ENCODE data around the gene ABCC8. TPM values are rescaled to one million over a fixed set of nuclear protein-coding genes. Genes with fewer than 3 reads are reported as not detected.

ABCC8 gene
- polyA plus RNA-seq, 2 of the 4 experiments (the other 2 are of a cell fraction) = 1.1 to 2.0 TPM

- POLR2A ChIA-PET = no interaction called here
- CTCF ChIA-PET = interaction anchor here (1.2 to 1.7 kb wide), 5 partner anchors 13 to 77 kb away, joined by 3 to 6 read pairs (median 4); no protein-coding TSS in a partner anchor
- Histone ChIP-seq H3K4me3 (no peak overlapping the region), H3K27ac (no peak overlapping the region), H3K4me2 (no peak overlapping the region), H3K4me1 (no peaks in the 10 kb centered on the region), H3K9me3 (no peaks in the 10 kb centered on the region)
- WGBS (ENCODE audit: missing lambda C conversion rate) = 75% methylated on average over 12 of the region's 12 CpGs
- DNase-seq (ENCODE audit: low read depth in 1 of 2, low spot score in 1 of 2) (no peak), ATAC-seq (no peak), FAIRE-seq (no peak)
- no peak for TF ChIP-seq KDM1A (IDR thresholded peaks at IDR 0.05; ENCODE audit: low read depth)
- TF ChIP-seq SMC3 (IDR thresholded peaks at IDR 0.05) = no peak
- TF ChIP-seq MAFK (IDR thresholded peaks at IDR 0.05; ENCODE audit: partially characterized antibody) = no peak
- TF ChIP-seq MAZ (IDR thresholded peaks at IDR 0.05; ENCODE audit: borderline replicate concordance, low read depth, low read length) = no peak
- TF ChIP-seq, protein P1, sequence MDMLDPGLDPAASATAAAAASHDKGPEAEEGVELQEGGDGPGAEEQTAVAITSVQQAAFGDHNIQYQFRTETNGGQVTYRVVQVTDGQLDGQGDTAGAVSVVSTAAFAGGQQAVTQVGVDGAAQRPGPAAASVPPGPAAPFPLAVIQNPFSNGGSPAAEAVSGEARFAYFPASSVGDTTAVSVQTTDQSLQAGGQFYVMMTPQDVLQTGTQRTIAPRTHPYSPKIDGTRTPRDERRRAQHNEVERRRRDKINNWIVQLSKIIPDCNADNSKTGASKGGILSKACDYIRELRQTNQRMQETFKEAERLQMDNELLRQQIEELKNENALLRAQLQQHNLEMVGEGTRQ (IDR thresholded peaks at IDR 0.05) = no peak
- no peak for TF ChIP-seq ESRRA (IDR thresholded peaks at IDR 0.05; ENCODE audit: borderline replicate concordance, low read length)
- TF ChIP-seq CHD4 (IDR thresholded peaks at IDR 0.05; ENCODE audit: borderline replicate concordance) = no peak
- TF ChIP-seq ZSCAN20 (CRISPR knock-in tag; IDR thresholded peaks at IDR 0.05) = no peak
- TF ChIP-seq EP300 (IDR thresholded peaks at IDR 0.05) = no peak
- TF ChIP-seq HEYL (CRISPR knock-in tag; IDR thresholded peaks at IDR 0.05) = no peak
- TF ChIP-seq ELK1 (IDR thresholded peaks at IDR 0.05; ENCODE audit: low read depth, low read length) = no peak
- no peak for TF ChIP-seq PBX3 (IDR thresholded peaks at IDR 0.05)
- TF ChIP-seq, protein P2, sequence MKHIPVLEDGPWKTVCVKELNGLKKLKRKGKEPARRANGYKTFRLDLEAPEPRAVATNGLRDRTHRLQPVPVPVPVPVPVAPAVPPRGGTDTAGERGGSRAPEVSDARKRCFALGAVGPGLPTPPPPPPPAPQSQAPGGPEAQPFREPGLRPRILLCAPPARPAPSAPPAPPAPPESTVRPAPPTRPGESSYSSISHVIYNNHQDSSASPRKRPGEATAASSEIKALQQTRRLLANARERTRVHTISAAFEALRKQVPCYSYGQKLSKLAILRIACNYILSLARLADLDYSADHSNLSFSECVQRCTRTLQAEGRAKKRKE (CRISPR knock-in tag; IDR thresholded peaks at IDR 0.05; ENCODE audit: low read depth) = no peak
- TF ChIP-seq RNF2 (IDR thresholded peaks at IDR 0.05; ENCODE audit: borderline replicate concordance, low read depth) = no peak
- TF ChIP-seq RARB (CRISPR knock-in tag; IDR thresholded peaks at IDR 0.05) = no peak
- TF ChIP-seq, protein P3, sequence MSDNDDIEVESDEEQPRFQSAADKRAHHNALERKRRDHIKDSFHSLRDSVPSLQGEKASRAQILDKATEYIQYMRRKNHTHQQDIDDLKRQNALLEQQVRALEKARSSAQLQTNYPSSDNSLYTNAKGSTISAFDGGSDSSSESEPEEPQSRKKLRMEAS (IDR thresholded peaks at IDR 0.05) = no peak
Observed at GRCh38 chr11:17460406-17460805, 16.2 kb downstream of the ABCC8 start.

GRCh38 chr11:17459236-17459896 is 17.3 kb downstream of the ABCC8 start:
- no peak for ATAC-seq
- no peak overlapping the region for H3K27ac ChIP-seq
- H3K4me3 ChIP-seq = no peak overlapping the region
- no peaks in the 10 kb centered on the region for H3K4me1 ChIP-seq
- TF ChIP-seq KDM1A (IDR thresholded peaks at IDR 0.05; ENCODE audit: low read depth) (no peak), HES2 (IDR thresholded peaks at IDR 0.05) (no peak), RNF2 (IDR thresholded peaks at IDR 0.05; ENCODE audit: borderline replicate concordance, low read depth) (no peak), ELK1 (IDR thresholded peaks at IDR 0.05; ENCODE audit: low read depth, low read length) (no peak), HOXA7 (CRISPR knock-in tag; IDR thresholded peaks at IDR 0.05) (no peak), FOSL2 (IDR thresholded peaks at IDR 0.05) (no peak), FOSL2 (CRISPR knock-in tag; IDR thresholded peaks at IDR 0.05) (no peak), POLR2AphosphoS2 (conservative IDR thresholded peaks at IDR 0.05; ENCODE audit: low read length) (no peak), JUNB (IDR thresholded peaks at IDR 0.05) (no peak), POLR2A (IDR thresholded peaks at IDR 0.05; ENCODE audit: low read length) (no peak), RAD21 (conservative IDR thresholded peaks at IDR 0.05 in 1 of 2, IDR thresholded peaks at IDR 0.05 in 1 of 2) (no peak), MYC (IDR thresholded peaks at IDR 0.05; ENCODE audit: borderline replicate concordance, low read length) (no peak), ZNF302 (CRISPR knock-in tag; IDR thresholded peaks at IDR 0.05) (no peak)
- TF ChIP-seq, protein P2 (CRISPR knock-in tag; IDR thresholded peaks at IDR 0.05; ENCODE audit: low read depth) = no peak
- TF ChIP-seq, protein P4, sequence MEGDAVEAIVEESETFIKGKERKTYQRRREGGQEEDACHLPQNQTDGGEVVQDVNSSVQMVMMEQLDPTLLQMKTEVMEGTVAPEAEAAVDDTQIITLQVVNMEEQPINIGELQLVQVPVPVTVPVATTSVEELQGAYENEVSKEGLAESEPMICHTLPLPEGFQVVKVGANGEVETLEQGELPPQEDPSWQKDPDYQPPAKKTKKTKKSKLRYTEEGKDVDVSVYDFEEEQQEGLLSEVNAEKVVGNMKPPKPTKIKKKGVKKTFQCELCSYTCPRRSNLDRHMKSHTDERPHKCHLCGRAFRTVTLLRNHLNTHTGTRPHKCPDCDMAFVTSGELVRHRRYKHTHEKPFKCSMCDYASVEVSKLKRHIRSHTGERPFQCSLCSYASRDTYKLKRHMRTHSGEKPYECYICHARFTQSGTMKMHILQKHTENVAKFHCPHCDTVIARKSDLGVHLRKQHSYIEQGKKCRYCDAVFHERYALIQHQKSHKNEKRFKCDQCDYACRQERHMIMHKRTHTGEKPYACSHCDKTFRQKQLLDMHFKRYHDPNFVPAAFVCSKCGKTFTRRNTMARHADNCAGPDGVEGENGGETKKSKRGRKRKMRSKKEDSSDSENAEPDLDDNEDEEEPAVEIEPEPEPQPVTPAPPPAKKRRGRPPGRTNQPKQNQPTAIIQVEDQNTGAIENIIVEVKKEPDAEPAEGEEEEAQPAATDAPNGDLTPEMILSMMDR (IDR thresholded peaks at IDR 0.05) = no peak
- ChIA-PET CTCF (interaction anchor here (0.8 to 1.7 kb wide), 9 partner anchors 8 to 230 kb away, joined by 3 to 6 read pairs (median 3); no protein-coding TSS in a partner anchor), POLR2A (no interaction called here)
- no peak overlapping the region for H3K4me2 ChIP-seq
- 71% methylated on average over 9 of the region's 9 CpGs for WGBS (ENCODE audit: missing lambda C conversion rate)
- no peak for FAIRE-seq
- DNase-seq (ENCODE audit: low read depth in 1 of 2, low spot score in 1 of 2) = no peak
- no peaks in the 10 kb centered on the region for H3K9me3 ChIP-seq

Data from A549 (cell line).